ENCODE measurements around the gene CSRP1. TPM values are rescaled to one million over a fixed set of nuclear protein-coding genes. Genes with fewer than 3 reads are reported as not detected.

CSRP1 gene
- polyA plus RNA-seq, 1 donor from 2014 or later = 4.2 TPM

DNA sequence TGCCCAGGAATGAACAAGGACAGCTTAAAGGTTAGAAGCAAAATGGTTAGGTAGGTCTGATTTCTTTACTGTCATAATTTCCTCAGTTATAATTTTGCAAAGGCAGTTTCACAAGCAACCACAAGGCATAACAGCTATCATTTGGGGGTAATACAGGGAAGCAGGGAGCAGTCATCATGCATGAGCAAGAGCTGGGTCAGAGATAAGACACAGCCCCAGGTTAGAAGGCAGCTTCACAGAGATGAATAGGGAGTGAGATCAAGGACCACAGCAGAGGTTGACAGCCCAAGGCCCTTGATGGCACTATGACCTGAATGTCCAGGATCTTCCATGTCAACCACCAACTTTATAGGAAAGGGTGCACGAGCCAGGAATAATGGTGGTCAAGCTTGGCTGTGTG is 9.0 kb upstream of the CSRP1 start:
- Histone ChIP-seq H2AFZ (ENCODE audit: low read depth, low read length) (no peak overlapping the region), H3F3A (ENCODE audit: insufficient read depth, low read length, poor library complexity, severe bottlenecking) (no peaks in the 10 kb centered on the region), H3K79me2 (replicated peaks; ENCODE audit: insufficient read depth, low read length) (no peaks in the 10 kb centered on the region), H3K4me2 (ENCODE audit: low read length) (no peak overlapping the region), H3K9me2 (ENCODE audit: insufficient read depth, low read length) (no peaks in the 10 kb centered on the region), H4K20me1 (ENCODE audit: insufficient read depth) (no peaks in the 10 kb centered on the region), H3K36me3 (ENCODE audit: insufficient read depth, low read length) (no peaks in the 10 kb centered on the region), H3K9me3 (ENCODE audit: low read length) (no peaks in the 10 kb centered on the region), H3K9ac (ENCODE audit: low read length) (no peak overlapping the region), H3K27me3 (ENCODE audit: insufficient read depth, low read depth, low read length) (no peaks in the 10 kb centered on the region), H3K4me3 (ENCODE audit: low read length) (no peak overlapping the region), H3K27ac (ENCODE audit: low read length) (no peak overlapping the region)
- TF ChIP-seq, protein P1, sequence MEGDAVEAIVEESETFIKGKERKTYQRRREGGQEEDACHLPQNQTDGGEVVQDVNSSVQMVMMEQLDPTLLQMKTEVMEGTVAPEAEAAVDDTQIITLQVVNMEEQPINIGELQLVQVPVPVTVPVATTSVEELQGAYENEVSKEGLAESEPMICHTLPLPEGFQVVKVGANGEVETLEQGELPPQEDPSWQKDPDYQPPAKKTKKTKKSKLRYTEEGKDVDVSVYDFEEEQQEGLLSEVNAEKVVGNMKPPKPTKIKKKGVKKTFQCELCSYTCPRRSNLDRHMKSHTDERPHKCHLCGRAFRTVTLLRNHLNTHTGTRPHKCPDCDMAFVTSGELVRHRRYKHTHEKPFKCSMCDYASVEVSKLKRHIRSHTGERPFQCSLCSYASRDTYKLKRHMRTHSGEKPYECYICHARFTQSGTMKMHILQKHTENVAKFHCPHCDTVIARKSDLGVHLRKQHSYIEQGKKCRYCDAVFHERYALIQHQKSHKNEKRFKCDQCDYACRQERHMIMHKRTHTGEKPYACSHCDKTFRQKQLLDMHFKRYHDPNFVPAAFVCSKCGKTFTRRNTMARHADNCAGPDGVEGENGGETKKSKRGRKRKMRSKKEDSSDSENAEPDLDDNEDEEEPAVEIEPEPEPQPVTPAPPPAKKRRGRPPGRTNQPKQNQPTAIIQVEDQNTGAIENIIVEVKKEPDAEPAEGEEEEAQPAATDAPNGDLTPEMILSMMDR (IDR thresholded peaks at IDR 0.05; ENCODE audit: poor library complexity, severe bottlenecking) = no peak
- TF ChIP-seq EZH2 (IDR thresholded peaks at IDR 0.05; ENCODE audit: borderline replicate concordance, insufficient read depth, low read length, poor library complexity, severe bottlenecking) (no peak), MXI1 (conservative IDR thresholded peaks at IDR 0.05; ENCODE audit: poor library complexity, severe bottlenecking) (no peak), POLR2AphosphoS5 (IDR thresholded peaks at IDR 0.05) (no peak), RAD21 (conservative IDR thresholded peaks at IDR 0.05) (no peak), EP300 (conservative IDR thresholded peaks at IDR 0.05; ENCODE audit: poor library complexity, severe bottlenecking) (no peak), SMC3 (conservative IDR thresholded peaks at IDR 0.05; ENCODE audit: poor library complexity) (no peak), TAF1 (IDR thresholded peaks at IDR 0.05; ENCODE audit: low read depth) (no peak)
- TF ChIP-seq, protein P2, sequence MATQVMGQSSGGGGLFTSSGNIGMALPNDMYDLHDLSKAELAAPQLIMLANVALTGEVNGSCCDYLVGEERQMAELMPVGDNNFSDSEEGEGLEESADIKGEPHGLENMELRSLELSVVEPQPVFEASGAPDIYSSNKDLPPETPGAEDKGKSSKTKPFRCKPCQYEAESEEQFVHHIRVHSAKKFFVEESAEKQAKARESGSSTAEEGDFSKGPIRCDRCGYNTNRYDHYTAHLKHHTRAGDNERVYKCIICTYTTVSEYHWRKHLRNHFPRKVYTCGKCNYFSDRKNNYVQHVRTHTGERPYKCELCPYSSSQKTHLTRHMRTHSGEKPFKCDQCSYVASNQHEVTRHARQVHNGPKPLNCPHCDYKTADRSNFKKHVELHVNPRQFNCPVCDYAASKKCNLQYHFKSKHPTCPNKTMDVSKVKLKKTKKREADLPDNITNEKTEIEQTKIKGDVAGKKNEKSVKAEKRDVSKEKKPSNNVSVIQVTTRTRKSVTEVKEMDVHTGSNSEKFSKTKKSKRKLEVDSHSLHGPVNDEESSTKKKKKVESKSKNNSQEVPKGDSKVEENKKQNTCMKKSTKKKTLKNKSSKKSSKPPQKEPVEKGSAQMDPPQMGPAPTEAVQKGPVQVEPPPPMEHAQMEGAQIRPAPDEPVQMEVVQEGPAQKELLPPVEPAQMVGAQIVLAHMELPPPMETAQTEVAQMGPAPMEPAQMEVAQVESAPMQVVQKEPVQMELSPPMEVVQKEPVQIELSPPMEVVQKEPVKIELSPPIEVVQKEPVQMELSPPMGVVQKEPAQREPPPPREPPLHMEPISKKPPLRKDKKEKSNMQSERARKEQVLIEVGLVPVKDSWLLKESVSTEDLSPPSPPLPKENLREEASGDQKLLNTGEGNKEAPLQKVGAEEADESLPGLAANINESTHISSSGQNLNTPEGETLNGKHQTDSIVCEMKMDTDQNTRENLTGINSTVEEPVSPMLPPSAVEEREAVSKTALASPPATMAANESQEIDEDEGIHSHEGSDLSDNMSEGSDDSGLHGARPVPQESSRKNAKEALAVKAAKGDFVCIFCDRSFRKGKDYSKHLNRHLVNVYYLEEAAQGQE (IDR thresholded peaks at IDR 0.05; ENCODE audit: borderline replicate concordance) = no peak

DNA sequence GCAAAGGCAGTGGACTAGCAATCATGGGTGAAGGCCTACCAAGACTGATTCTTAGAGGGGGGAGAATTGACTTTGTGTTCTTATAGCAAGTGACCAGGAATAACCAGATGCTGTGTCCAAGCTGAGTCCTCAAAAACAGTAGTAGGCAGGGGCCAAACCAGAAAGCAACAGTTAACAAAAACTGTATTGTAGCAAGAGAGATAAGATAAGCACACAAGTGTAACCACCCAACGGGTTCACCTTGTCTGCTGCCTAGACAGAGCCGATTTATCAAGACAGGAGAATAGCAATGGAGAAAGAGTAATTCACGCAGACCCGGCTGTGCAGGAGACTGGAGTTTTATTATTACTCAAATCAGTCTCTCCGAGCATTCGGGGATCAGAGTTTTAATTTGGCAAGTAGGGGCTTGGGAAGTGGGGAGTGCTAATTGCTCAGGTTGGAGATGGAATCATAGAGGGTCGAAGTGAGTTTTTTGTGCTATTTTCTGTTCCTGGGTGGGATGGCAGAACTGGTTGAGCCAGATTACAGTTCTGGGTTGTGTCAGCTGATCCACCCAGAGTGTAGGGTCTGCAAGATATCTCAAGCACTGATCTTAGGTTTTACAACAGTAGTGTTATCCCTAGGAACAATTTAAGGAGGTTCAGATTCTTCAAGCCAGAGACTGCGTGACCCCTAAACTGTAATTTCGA is 8.3 kb upstream of the CSRP1 start:
- no peaks in the 10 kb centered on the region for H3K9me2 ChIP-seq (ENCODE audit: insufficient read depth, low read length)
- H3K4me2 ChIP-seq (ENCODE audit: low read length) = no peak overlapping the region
- H3K27ac ChIP-seq (ENCODE audit: low read length) = no peak overlapping the region
- no peaks in the 10 kb centered on the region for H3K79me2 ChIP-seq (replicated peaks; ENCODE audit: insufficient read depth, low read length)
- H3K27me3 ChIP-seq (ENCODE audit: insufficient read depth, low read depth, low read length) = no peaks in the 10 kb centered on the region
- no peak overlapping the region for H3K4me3 ChIP-seq (ENCODE audit: low read length)
- no peaks in the 10 kb centered on the region for H3K36me3 ChIP-seq (ENCODE audit: insufficient read depth, low read length)
- H3K9ac ChIP-seq (ENCODE audit: low read length) = no peak overlapping the region
- TF ChIP-seq MXI1 (conservative IDR thresholded peaks at IDR 0.05; ENCODE audit: poor library complexity, severe bottlenecking) (no peak), POLR2AphosphoS5 (IDR thresholded peaks at IDR 0.05) (no peak), RAD21 (conservative IDR thresholded peaks at IDR 0.05) (no peak), SMC3 (conservative IDR thresholded peaks at IDR 0.05; ENCODE audit: poor library complexity) (no peak), EP300 (conservative IDR thresholded peaks at IDR 0.05; ENCODE audit: poor library complexity, severe bottlenecking) (no peak), EZH2 (IDR thresholded peaks at IDR 0.05; ENCODE audit: borderline replicate concordance, insufficient read depth, low read length, poor library complexity, severe bottlenecking) (no peak), TAF1 (IDR thresholded peaks at IDR 0.05; ENCODE audit: low read depth) (no peak)
- TF ChIP-seq, protein P2 (IDR thresholded peaks at IDR 0.05; ENCODE audit: borderline replicate concordance) = no peak
- TF ChIP-seq, protein P1 (IDR thresholded peaks at IDR 0.05; ENCODE audit: poor library complexity, severe bottlenecking) = no peak
- no peaks in the 10 kb centered on the region for H4K20me1 ChIP-seq (ENCODE audit: insufficient read depth)
- H3K9me3 ChIP-seq (ENCODE audit: low read length) = no peaks in the 10 kb centered on the region
- no peak overlapping the region for H2AFZ ChIP-seq (ENCODE audit: low read depth, low read length)
- H3F3A ChIP-seq (ENCODE audit: insufficient read depth, low read length, poor library complexity, severe bottlenecking) = no peaks in the 10 kb centered on the region
